ENCODE results near the gene MSX1.

- no peak for TF ChIP-seq POLR2A (IDR thresholded peaks at IDR 0.05; ENCODE audit: low read depth, low read length)
- no peak for TF ChIP-seq PAX5 (IDR thresholded peaks at IDR 0.05; ENCODE audit: insufficient read depth, low read length, severe bottlenecking)
- TF ChIP-seq POLR2AphosphoS5 (IDR thresholded peaks at IDR 0.05; ENCODE audit: low read depth, low read length), result no peak
- TF ChIP-seq TAF1 (IDR thresholded peaks at IDR 0.05; ENCODE audit: low read depth, low read length), result no peak
- TF ChIP-seq SPI1 (IDR thresholded peaks at IDR 0.05; ENCODE audit: low read depth, low read length), result no peak
- TF ChIP-seq POU2F2 (IDR thresholded peaks at IDR 0.05; ENCODE audit: low read depth, low read length), result no peak
Measured at GRCh38 chr4:4840351-4840750, 19.1 kb upstream of the MSX1 start.

Measured in GM12891 (cell line).